ENCODE results near the gene GOLGA8R. TPM values are rescaled to one million over a fixed set of nuclear protein-coding genes. Genes with fewer than 3 reads are reported as not detected.
"Not testable (repeated sequence)": the region's sequence is repeated elsewhere in the genome, so short reads cannot be mapped to it uniquely, and the experiment has no call there.

Gene GOLGA8R, protein sequence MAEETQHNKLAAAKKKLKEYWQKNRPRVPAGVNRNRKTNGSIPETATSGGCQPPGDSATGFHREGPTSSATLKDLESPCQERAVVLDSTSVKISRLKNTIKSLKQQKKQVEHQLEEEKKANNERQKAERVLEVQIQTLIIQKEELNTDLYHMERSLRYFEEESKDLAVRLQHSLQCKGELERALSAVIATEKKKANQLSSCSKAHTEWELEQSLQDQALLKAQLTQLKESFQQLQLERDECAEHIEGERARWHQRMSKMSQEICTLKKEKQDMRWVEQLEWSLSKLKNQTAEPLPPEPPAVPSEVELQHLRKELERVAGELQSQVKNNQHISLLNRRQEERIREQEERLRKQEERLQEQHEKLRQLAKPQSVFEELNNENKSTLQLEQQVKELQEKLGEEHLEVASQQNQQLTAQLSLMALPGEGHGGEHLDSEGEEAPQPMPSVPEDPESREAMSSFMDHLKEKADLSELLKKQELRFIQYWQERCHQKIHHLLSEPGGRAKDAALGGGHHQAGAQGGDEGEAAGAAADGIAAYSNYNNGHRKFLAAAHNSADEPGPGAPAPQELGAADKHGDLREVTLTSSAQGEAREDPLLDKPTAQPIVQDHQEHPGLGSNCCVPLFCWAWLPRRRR
- 1 to 10 TPM; 4.1 to 4.8 (median 4.3) TPM for polyA plus RNA-seq (ENCODE audit: insufficient read length in 3 of 3)

DNA sequence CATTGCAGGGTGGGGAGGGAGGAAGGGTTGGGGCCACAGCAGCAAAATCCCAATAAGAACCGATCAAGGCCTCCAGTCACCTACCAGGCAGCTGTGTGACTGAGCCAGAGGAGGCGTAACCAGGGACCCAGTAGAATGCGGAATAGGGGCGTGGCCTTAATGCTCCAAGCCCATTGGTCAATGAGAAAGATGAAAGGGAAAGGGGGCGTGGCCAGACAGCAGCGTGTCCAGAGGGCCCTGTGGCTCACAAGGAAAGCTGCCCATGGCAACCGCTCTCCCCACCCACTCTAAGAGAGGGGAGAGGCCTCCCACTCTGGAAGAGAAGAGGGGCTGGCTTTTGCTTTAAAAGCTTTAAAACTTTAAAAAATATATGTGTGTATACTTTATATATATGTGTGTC, at the start of gene GOLGA8R:
Gene GOLGA8R, minus strand, starts transcription at position 101 of the 400 bp plus-strand sequence. Its CDS starts 98 bp downstream, at position 3.
- not testable (repeated sequence) for DNase-seq (ENCODE audit: low read depth in 3 of 3, low spot score in 2 of 3)

DNA sequence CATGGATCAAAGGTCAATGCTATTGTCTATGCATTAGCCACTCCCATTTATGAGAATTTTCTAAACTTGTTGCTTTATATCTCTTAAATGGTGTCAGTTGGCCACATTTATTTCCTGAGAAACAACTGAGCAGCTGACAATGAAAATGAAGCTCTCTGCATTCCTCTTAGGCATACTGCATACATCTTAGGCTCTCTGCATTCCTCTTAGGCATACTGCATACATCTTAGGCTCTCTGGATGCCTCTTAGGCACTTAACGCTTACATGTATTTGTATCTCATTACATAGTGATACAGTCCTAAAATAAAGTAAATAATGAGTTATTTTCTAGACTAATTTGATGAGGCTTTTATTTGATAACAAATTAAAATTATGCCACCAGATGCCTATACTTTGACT, 49.8 kb upstream of the GOLGA8R start:
- not testable (repeated sequence) for DNase-seq (ENCODE audit: low read depth in 3 of 3, low spot score in 2 of 3)

DNA sequence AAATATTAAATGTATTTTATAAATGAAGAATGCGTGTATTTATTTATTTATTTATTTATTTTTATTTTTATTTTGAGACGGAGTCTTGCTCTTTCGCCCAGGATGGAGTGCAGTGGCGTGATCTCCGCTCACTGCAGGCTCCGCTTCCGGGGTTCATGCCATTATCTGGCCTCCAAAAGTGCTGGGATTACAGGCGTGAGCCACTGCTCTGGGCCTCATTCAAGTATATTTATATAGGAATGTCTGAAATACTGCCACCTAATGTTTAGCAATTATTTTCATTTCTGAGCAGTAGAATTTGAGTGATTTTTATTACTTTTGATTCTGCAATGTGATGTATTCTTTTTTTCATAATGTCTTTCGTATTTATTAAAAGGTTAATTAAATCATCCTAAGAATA, 48.1 kb upstream of the GOLGA8R start:
- DNase-seq (ENCODE audit: low read depth in 3 of 3, low spot score in 2 of 3), result not testable (repeated sequence)

DNA sequence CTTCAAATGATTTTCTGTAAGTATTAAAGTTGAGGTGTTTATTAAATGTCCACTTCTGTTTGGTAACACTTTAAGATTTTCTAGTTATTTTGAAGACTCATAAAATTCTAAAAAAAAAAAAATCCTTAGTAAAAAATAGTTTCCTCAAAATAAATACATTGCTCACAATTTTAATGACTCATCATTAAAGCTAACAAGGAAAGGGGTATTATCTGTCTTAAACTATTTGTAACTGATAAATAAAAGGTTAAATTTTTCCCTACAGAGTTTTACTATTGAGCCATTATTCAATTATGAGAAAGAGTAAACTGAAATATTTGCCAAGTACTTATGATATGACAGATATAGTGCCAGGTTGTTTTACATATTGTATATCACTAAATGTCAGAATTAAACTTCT, 38.6 kb upstream of the GOLGA8R start:
- DNase-seq (ENCODE audit: low read depth in 3 of 3, low spot score in 2 of 3), result not testable (repeated sequence)

DNA sequence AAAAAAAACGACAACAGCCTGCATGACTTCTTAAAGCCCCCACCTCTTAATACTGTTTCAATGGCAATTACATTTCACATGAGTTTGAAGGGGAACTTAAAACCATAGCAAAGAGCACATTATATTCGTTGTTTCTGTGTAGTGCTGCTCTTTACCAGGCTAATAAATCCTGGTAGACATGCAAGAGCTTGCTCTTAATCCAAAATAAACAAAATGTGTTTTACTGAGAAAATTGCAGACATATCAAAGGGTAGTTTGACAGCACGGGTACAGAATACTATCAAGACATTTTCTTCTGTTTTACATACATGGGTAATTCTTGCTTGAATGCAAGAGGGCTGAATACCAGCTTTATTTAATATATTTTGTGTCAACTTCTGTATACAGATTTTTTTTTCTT, 24.3 kb upstream of the GOLGA8R start:
- DNase-seq (ENCODE audit: low read depth in 3 of 3, low spot score in 2 of 3), result not testable (repeated sequence)

DNA sequence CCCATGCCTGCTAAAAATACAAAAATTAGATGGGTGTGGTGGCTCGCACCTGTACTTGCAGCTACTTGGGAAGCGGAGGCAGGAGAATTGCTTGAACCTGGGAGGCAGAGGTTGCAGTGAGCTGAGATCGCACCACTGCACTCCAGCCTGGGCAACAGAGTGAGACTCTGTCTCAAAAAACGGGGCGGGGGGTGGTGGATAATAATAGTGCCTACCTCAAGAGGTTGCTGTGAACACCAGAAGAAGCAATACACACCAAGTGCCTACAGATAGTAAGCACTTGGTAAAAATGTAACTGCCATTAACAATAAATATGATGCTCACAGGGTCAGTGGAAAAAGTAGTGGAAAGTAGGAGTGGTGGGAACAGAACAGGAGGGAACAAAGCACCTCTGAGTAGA, 21.8 kb upstream of the GOLGA8R start:
- not testable (repeated sequence) for DNase-seq (ENCODE audit: low read depth in 3 of 3, low spot score in 2 of 3)

DNA sequence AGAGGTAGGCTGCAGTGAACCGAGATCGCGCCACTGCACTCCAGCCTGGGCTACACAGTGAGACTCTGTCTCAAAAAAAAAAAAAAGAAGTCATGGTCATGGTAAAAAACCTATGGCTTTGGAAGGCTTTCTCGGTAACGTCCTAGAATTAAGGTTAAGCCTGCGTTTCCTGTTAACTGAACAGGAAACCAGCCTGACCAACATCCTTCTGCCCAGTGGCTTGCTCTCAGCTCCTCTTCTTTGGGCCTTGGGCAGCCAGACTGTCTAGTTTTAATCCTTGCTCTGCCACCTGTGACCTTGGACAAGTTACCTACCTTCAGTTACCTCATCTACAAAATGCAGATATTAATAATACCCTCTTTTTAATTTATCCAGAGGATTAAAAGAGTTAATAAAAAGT, 6.7 kb upstream of the GOLGA8R start:
- not testable (repeated sequence) for DNase-seq (ENCODE audit: low read depth in 3 of 3, low spot score in 2 of 3)

DNA sequence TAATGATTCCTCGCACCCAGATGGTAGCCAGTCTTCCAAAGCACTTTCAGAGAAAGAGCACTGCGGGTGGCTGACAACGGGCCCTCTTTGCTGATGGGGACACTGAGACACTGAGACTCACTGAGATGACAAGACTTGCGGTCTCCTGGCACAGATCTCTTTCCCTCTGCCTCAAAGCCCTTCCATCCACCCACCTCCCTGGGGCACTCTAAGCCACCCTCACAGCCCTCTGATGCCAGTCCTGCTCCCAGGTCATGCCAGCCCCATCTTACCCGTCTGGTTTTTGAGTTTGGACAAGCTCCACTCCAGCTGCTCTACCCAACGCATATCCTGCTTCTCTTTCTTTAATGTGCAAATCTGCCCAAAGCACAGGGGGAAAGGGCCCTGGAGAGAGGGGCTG, 6.4 kb downstream of the GOLGA8R start:
- not testable (repeated sequence) for DNase-seq (ENCODE audit: low read depth in 3 of 3, low spot score in 2 of 3)

DNA sequence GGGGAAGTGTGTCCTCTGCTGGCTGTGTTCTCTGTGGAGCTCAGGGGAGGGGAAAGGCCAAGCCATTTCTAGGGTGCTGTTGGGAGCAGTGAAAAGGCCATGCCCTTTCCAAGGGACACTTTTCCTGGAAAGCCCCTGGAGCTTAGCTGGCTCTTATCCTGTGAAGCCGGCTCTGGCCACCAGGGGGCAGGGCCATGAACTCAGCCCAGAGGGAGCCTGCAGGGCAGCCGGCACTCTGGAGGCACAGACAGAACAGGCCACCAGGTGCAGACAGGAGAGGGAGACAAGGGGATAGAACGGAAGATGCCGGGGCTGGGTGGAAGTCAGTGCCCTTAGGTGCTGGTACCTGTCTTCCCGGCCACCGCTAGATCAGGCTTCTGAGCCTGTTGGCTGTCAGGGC, 15.1 kb downstream of the GOLGA8R start:
- not testable (repeated sequence) for DNase-seq (ENCODE audit: low read depth in 3 of 3, low spot score in 2 of 3)

DNA sequence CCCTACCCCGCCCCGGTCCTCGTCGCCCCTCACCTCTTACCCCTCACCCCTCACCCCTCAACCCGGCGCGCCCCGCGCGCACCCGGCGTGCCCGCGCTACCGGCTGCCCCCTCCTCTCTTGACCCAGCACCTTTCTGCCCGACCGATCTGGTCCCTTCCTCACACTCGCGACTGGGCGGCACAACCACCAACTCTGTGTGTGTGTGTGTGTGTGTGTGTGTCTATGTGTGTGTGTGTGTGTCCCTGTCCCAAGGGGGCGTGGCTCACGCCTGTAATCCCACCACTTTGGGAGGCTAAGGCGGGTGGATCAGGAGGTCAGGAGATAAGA, 20.4 kb downstream of the GOLGA8R start:
- DNase-seq (ENCODE audit: low read depth in 3 of 3, low spot score in 2 of 3), result not testable (repeated sequence)

DNA sequence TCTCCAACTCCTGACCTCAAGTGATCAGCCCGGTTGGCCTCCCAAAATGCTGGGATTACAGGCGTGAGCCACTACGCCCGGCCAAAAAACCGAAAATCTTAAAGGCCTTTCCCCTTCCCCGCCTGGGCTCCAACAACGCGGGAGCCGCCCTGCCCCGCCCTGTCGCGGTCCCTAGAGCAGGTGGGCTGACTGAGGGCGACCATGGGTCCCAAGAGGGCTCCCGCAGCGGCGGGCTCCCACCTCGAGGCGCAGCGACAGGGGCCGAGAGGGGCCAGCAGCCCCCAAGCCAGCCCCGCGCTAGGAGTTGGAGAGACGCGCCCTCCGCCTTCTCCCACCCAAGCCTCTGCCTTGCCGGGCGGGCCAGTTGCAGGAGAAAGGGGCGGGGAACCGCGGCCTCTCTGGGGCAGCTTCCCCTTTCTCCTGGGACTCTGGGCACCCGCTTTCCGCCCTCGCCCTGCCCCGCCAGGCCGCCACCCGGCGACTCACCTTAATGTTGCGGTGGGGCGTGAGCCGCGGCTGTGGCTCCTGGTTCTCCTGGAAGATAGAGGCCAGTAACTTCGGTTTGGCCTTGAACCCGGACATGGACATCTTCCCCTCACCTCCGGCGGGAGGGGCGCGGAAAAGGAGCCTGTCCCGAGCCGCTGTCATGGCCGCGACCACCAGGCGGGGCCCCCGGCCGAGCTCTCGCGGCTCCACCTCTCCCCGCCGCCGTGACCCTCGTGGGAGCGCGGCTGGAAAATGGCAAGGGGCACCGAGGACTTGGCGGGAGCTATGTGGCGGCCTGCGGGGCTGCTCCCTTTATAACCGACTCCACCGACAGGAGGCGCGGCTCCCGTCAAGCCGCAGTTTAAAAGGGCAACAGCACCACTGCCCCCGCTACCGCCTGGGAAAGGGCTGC, 21.0 kb downstream of the GOLGA8R start, which contains the start of gene CHRFAM7A:
Gene CHRFAM7A, minus strand, starts transcription at position 775 of the 898 bp plus-strand sequence. CDS start 10,189 bp downstream, outside the sequence.
- not testable (repeated sequence) for DNase-seq (ENCODE audit: low read depth in 3 of 3, low spot score in 2 of 3)

DNA sequence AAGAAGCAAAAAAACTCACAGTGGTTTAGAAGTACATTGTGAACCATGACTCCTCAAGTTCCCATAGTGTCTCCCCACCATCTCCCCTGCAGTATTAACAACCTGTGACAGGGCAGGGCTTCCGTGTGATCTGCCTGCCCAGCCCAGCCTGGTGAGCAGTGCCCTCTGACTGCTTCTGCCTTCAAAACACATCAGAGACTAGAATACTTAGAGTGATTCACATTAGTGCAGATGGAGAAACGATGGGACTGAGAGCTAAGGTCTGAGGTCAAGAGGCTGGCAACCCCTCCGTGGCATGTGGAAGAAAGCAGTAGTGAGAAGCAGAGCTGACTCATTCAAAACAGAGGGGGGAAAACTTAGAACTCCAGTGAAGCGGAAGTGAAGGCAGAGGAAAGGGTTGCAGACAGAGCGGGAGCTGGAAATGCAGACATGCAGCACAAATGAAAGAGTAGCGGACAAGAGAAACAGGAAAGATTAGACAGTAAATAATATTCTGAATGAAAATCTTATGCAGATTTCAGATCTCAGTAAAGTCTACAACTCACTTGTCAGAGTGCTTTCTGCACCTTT, 27.7 kb downstream of the GOLGA8R start:
- DNase-seq (ENCODE audit: low read depth in 3 of 3, low spot score in 2 of 3), result not testable (repeated sequence)

DNA sequence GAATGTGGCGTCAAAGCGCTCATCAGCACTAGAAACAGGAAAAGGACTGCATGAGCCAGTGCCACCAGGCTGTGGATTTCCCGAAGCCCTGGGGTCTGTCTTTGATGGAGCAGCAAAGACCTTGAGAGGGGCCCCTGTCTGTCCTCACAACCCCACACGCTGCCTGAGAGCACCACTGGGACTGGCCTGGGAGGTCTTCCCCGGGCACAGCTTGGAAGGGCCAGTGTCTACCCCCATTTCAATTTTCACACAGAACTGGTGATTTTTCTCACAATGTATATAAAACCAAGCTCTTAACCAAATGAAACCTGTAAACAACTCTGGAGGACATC, 37.0 kb downstream of the GOLGA8R start:
- DNase-seq (ENCODE audit: low read depth in 3 of 3, low spot score in 2 of 3), result not testable (repeated sequence)

DNA sequence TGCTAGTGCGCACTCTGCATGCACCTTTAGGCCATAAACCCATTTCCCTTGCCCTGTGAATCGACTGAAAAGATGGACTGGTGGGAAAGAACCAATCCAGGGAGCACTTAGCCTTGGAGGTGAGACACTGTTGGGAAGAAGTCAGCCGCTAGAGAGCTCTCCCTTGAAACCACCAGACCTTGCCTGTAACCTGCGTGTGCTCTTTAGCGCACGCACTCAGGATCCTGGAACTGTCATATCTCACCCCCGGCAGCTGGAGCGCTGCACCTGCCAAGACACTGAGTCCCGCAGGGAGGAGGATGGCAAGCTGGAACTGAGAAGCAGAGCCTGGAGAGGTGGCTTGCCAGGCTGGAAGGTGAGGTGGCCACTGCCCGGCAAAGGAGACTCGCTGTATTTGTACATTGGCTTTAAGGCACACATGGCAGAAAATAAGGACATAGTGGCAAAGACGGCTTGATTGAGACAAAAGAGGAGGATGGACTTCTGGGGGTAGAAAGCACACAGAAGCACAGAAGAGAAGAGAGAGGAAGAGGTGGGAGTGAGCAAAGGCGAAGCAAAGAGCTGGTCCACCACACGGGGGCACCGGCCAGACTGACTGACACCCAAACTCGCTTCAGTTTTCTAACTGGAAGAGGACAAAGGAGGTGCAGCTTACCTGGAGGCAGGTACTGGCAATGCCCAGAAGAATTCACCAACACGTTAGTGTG, 37.5 kb downstream of the GOLGA8R start:
- not testable (repeated sequence) for DNase-seq (ENCODE audit: low read depth in 3 of 3, low spot score in 2 of 3)

DNA sequence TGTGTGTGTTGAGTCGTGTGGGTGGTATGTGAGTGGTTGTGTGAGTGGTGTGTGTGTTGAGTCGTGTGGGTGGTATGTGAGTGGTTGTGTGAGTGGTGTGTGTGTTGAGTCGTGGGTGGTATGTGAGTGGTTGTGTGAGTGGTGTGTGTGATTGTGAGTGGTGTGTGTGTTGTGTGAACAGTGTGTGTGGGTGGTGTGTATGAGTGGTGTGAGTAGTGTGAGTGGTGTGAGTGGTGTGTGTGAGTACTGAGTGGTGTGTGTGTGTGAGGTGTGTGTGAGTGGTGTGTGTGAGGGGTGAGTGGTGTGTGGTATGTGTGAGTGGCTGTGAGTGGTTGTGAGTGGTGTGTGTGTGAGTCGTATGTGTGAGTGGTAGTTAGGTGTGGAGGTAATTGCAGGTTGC, 38.2 kb downstream of the GOLGA8R start:
- DNase-seq (ENCODE audit: low read depth in 3 of 3, low spot score in 2 of 3), result not testable (repeated sequence)

DNA sequence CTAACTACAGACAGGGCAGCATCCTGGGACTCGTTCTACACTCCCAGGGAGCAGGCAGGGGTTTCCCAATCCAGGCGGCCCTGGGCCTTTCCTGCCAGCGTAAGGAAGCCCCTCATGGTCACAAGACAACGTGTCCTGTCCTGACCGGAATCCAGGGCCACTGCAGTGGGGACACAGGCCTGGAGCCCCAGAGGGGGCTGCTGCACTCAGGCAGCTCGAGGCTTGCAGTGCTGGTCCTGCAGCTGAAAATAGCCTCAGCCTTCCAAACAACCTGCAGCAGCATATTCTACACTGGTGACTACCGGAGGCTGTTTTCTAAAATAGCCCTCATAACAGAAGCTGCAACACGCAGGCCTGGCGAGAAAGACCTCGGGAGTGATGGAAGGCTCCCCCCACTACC, 39.2 kb downstream of the GOLGA8R start:
- not testable (repeated sequence) for DNase-seq (ENCODE audit: low read depth in 3 of 3, low spot score in 2 of 3)

DNA sequence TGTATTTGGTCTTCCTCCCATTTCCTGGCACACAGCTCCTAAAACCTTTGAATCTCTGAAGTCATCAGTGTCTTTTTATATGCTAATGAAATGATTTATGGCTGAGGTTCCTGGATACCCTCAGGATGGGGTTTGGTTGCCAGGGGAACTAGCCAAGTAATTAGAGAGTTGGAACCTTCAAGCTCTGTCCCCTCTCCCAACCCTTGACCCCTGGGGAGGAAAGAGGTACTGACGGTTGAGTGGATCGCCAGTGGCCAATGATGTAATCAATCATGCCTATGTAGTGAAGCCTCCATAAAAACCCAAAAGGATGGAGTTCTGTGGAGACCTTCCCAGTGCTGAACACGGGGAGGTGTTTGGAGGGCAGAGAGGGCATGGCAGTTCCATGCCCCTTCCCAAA, 45.8 kb downstream of the GOLGA8R start:
- DNase-seq (ENCODE audit: low read depth in 3 of 3, low spot score in 2 of 3), result not testable (repeated sequence)

DNA sequence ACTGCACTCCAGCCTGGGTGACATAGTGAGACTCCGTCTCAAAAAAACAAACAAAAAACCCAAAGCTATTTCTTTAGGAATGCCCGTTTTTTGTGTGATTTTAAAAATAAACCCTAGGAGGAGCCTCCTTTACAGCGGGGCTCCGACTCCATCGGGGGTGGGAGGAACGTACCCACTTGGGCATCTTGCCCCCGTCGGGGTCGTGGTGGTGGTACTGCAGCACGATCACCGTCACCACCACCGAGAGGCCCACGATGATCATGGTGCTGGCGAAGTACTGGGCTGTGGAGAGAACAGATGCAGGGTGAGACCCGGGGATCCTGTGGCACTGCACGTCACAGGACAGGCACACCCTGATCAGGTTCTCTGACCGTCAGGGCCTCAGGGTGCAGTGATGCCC, 46.8 kb downstream of the GOLGA8R start:
- not testable (repeated sequence) for DNase-seq (ENCODE audit: low read depth in 3 of 3, low spot score in 2 of 3)

DNA sequence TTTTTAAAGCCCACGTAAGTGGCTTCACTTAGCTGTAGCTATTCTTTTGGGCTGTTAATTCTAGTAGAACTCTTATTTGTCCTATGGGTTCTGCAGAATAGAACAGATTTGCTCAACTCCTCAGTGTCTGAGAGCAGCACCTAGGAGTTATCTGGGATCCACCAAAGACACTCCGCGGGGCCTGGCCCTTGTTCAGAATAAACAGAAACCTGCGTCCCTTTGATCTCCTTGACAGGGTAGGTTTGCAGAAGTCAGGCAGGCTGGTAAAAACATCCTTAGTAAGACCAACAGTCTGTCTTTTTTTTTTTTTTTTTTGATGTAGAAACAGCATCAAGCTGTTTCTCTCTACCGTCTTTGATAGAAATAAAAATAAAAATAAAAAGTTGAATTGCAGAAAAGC, 52.7 kb downstream of the GOLGA8R start:
- DNase-seq (ENCODE audit: low read depth in 3 of 3, low spot score in 2 of 3), result not testable (repeated sequence)

DNA sequence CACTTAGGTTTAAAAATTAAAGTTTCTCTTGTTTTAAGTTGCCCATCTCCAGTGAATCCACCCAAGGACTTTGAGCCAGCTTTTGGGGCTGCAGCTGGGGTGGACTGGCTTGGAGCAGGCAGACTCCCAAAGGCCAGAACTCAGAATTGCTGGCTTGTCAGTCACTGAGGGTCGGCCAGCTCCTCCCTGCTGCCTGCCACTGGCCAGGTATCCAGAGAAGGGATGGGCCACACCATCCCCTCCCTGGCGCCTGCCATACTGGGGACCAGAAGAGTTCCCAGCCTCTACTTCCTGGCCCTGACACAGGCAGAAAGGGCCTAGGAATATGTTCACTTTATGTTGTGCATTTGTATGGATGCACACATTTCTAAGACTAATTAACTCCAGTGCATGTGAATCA, 53.1 kb downstream of the GOLGA8R start:
- not testable (repeated sequence) for DNase-seq (ENCODE audit: low read depth in 3 of 3, low spot score in 2 of 3)

Measured in right renal cortex interstitium (tissue), 3 donors.